ENCODE data around the gene HSBP1L1. TPM values are rescaled to one million over a fixed set of nuclear protein-coding genes. Genes with fewer than 3 reads are reported as not detected.

The HSBP1L1 gene
- total RNA-seq, 2 donors from 2014 or later, result 3.9 to 5.9 TPM

DNA sequence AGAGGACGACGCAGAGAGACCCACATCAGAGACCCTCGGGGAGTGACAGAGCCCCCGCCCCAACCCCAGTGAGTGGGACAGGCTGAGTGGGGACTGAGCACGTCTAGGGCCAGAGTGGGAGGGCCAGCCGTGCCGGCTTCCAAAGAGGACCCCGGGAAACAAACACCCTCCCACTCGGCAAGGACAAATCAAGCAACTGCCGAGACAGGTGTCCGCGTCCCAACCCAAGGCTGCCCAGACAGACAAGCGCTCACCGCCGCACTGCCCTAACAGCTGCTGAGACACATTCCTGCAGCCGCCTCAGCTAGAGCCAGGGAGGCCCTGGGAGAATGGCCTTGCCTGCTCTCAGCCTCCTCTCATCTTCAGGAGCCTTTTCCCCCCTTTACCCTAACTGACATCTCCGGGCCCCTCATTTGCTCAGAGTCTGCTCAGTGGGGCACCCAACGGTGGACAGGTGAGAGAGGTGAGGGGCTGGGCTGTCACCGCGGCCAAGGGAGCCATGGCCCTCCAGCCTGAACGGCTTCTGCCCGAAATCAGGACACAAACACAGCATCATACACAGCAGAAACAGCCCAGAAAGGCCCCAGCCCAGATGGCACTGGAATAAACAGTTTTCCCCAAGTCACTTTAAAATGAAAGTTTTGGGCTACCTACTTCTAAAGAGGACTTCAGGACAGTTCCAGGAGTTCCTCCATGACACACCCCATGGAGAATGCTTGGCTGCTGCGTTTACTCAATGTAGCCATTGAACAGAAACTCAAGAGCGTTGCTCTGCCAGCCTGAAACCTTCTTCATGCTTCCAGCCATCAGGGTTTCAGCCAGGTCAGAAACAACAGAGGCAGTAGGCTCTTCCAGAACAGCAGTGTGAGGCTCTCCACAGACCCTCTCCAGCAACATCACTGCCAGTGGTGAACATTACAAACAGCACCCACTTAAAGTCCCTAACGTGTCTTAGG lies 36.6 kb upstream of the HSBP1L1 start:
- intact Hi-C loops (cut with DNase I), result no loop called here
- DNase-seq (ENCODE audit: low spot score), result peak; percentile 58

DNA sequence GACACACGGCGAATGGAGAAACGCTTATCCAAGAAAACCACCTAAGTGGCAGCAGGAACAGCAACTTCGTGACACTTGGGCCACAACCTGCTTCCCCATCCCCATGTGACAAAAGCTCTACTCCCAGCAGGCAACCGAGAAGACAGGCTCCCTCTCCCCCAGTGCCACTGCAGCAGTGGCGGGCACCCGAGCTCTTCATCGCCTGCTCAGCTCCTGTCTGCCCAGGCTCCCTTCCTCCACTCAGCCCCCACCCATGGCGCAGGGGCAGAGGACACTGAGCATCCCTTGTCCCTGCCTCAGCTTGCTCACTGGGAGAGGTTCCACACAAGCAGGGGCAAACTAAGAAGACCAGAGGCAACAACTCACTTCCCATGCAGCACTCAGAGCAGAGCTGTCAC lies 35.9 kb upstream of the HSBP1L1 start:
- intact Hi-C loops (cut with DNase I), result no loop called here
- peak; percentile 48 for DNase-seq (ENCODE audit: low spot score)

- intact Hi-C loops (cut with DNase I), result no loop called here
- DNase-seq (ENCODE audit: low spot score), result no peak
Observed at GRCh38 chr18:79930020-79930642, 34.3 kb upstream of the HSBP1L1 start.

DNA sequence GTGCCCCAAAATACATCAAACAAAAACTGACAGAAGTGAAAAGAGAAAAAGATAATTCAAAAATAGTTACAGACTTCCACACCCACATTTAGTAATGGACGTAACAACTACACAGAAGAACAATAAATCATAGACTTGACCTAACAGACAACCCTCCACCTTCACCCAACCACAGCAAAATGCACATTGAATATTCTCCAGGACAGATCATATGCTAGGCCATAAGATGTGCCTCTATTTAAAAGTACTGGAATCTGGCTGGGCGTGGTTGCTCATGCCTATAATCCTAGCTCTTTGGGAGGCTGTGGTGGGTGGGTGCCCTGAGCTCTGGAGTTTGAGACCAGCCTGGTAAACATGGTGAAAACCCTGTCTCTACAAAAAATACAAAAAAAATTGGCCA lies 33.0 kb upstream of the HSBP1L1 start:
- DNase-seq (ENCODE audit: low spot score), result no peak
- intact Hi-C loops (cut with DNase I), result no loop called here

DNA sequence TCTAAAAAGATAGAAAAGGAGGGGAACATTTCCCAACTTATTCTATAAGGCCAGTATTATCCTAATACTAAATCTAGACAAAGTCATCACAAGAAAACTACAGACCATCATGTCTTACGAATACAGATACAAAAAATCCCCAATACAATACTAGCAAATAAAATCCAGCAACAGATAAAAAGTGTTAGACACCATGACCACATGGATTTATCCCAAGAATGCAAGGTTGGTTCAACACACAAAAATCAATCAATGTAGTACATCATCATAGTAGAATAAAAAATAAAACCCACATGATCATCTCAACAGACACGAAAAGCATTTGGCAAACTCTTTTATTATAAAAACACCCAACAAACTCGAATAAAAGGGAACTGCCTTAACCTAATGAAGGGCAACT lies 31.5 kb upstream of the HSBP1L1 start:
- DNase-seq (ENCODE audit: low spot score), result no peak
- intact Hi-C loops (cut with DNase I), result no loop called here

GRCh38 chr18:79933765-79934164 lies 30.7 kb upstream of the HSBP1L1 start:
- peak; percentile 62 for DNase-seq (ENCODE audit: low spot score)
- intact Hi-C loops (cut with DNase I), result no loop called here

- DNase-seq (ENCODE audit: low spot score), result peak; percentile 82
- intact Hi-C loops (cut with DNase I), result no loop called here
Observed at GRCh38 chr18:79934311-79935097, 29.9 kb upstream of the HSBP1L1 start.

DNA sequence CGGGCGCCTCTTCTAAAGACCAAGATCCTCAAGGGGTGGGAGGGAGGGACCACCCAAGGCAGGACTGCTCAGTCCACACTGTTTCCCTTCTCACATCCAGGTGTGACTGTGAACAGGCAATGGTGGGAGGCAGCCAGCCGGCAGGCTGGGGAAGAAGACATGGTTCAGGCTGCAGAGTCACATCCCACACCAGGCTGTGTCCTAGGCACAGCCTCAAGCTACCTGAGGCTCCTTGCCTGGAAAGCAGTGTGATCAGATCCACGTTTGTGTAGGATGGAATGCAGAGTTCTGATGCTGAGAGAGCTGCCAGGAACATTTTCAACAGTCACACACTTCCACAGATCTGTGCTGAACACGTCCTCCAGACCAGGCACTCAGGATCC lies 29.4 kb upstream of the HSBP1L1 start:
- intact Hi-C loops (cut with DNase I), result no loop called here
- DNase-seq (ENCODE audit: low spot score), result no peak

DNA sequence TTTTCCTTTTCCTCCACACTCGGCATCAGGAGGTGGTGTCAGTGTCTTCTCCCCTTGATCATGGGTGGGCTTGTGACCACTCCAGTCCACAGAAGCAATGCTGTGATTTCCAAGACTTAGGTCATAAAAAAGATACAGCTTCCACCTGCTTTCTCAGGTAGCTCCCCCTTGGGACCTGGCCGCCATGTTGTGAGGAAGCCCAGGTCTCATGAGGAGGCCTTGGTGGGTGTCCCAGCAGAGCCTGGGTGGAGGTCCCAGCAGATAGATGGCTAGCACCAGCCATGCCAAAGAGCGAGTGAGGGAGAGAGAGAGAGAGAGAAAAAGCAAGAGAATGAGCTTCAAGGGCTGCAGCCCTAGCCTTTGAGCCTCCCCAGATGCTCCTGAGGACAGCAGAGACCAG lies 28.9 kb upstream of the HSBP1L1 start:
- DNase-seq (ENCODE audit: low spot score), result peak; percentile 65

DNA sequence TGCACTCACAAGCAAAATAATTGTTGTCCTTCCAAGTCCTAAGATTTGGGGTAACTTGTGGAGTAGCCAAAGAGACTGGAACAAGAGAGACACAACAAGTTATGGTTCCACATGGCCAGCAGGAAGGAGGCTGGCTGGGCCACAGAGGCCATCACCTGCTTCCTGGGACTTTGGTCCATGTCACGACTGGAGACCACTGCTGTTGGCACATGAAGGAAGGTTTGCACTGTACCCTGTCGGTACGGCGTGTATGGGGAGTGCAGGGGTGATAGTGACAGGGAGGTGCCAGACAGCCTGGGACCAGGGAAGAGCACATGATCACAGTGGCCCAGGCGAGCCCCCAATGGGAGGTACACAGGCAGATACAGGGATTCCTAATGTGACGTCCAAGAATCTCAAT lies 28.5 kb upstream of the HSBP1L1 start:
- intact Hi-C loops (cut with DNase I), result no loop called here
- DNase-seq (ENCODE audit: low spot score), result peak; percentile 35

More for the DNA sequence above, 28.9 kb upstream of the HSBP1L1 start:
- intact Hi-C loops (cut with DNase I), result no loop called here

DNA sequence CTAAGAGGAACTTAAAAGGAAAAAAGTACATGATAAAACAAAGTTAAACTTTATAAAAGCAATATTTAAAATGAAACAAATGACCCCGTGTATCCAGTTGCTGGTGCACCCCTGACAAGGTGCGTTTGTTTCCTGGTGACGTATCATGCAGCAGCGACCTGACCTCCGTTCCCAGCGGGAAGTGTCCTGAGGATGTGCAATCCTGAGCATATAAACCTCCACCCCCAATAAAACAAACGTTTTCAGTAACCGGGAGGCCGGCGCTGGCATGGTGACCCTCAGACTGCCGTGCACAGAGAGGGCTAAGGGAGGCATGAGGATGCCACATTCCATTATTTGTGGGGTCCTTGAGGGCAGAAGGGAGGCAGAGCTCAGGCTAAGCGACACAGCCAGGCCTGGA lies 27.8 kb upstream of the HSBP1L1 start:
- DNase-seq (ENCODE audit: low spot score), result peak; percentile 78
- intact Hi-C loops (cut with DNase I), result no loop called here

DNA sequence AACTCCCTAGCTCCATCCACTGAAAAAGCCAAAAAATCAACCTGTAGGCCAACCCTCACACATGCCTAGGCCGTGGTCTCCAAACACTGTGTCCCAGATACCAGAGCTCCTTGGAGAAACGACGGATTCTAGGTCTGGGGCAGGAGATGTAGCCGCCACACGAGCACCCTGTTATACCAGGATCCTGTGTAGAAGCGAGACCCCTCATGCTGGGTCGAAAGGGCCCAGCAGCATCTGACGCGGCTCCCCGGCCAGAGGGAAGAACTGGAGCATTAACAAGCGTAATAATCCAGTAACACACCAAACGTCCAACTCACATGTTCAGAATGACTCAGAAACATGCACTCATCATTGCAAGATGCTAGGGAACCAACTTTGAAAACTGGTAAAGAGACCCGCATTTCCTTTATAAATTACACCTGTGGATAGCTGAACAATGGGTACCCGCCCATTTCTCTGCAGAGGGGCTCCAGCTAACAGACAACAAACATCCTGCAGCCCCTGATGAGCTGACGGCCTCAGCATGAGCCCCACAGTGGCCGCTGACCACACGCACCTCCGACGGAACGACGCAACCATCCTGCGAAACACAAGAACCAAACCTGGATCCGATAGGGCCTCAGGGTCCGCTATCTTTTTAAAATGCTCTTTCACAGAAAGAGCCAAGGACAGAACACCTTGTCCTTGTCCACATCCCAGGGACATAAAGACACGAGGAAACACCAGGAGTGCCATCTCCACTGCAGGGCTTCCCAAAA lies 27.2 kb upstream of the HSBP1L1 start:
- DNase-seq (ENCODE audit: low spot score), result peak; percentile 44
- intact Hi-C loops (cut with DNase I), result no loop called here

DNA sequence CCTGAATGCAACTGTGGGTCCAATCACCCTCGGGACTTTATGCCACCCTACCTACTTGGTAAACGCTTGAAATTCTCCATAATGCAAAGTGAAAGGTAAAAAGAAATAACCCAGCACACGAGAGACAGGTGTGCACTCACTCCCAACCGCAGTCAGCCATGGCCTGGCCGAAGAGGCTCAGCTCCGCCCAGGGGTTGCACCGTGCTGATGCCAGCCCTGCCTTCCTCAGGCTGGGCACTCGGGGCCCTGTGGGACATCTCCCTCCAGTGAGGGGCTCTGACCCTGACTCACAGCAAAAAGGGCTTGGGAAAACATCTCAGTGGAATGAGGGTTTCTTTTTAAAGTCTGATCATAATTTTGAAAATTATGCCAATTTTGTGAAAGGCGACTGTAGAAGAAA lies 26.2 kb upstream of the HSBP1L1 start:
- intact Hi-C loops (cut with DNase I), result no loop called here
- no peak for DNase-seq (ENCODE audit: low spot score)

DNA sequence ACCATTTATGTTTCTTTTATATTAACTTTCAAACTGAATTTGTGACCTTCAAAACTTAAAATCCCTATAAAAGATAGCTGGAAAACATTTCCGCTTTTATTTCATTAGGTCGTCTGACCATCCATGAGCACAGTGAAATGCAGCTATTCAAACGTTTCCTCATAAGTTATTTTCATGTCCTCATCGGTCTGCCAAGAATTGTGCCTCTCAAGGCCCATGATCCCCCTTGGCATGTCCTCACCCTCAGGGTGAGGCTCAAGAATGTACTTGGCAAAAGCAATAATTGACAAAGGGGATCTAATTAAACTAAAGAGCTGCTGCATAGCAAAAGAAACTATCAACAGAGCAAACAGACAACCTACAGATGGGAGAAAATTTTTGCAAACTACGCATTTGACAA lies 25.3 kb upstream of the HSBP1L1 start:
- no peak for DNase-seq (ENCODE audit: low spot score)
- intact Hi-C loops (cut with DNase I), result no loop called here

DNA sequence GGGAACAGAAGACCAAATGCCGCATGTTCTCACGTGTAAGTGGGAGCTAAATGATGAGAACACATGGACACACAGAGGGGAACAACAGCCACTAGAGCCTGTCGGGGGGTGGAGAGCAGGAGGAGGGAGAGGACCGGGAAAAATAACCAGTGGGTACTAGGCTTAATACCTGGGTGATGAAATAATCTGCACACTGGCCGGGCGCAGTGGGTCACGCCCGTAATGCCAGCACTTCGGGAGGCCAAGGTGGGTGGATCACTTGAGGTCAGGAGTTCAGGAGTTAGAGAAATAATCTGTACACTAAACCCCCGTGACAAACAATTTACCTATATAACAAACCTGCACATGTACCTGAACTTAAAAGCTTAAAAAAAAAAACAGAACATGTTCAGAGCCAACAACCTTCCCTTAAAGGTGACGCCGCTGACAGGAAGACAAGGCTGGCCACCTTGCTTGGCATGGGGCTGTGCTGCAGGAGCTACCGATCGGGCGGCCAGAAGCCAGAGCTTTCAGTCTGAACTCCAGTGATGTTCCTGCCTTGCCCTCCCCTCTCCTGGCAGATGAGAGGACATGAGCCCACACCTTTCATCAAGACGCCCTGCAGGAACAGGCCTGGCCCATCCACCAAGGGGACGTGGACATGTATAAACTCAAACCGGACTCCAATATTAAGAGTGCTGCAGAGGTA lies 24.2 kb upstream of the HSBP1L1 start:
- intact Hi-C loops (cut with DNase I), result no loop called here
- no peak for DNase-seq (ENCODE audit: low spot score)

DNA sequence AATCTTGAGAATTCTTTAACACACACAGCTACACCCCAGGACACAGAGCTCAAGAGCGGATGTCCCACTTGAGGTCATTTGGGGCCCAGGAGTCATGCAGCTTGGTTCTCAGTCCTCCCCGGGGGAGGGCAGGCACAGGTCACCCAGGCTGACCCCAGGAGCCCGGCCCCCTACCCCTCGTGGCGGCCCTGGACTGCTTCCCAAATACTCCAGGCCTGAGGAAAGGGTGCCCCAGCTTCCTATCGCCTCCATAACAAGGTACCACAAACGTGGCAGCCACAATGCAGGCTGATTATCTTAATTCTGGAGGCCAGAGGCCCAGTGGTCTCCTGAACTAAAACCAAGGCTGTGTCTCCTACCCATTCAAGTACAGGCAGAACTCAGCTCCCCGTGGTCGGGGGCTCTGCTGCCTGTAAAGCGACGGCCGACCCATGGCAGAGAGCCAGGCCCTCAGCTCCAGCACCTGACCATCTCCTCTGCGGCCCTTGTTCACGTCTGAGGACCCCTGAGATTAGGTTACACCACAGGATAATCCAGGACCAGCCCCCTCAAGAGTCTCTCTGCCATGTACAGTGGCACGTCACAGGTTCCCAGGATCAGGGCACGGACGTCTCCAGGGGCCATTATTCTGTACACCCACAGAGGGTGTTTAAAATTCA lies 23.5 kb upstream of the HSBP1L1 start:
- intact Hi-C loops (cut with DNase I), result no loop called here
- no peak for DNase-seq (ENCODE audit: low spot score)

DNA sequence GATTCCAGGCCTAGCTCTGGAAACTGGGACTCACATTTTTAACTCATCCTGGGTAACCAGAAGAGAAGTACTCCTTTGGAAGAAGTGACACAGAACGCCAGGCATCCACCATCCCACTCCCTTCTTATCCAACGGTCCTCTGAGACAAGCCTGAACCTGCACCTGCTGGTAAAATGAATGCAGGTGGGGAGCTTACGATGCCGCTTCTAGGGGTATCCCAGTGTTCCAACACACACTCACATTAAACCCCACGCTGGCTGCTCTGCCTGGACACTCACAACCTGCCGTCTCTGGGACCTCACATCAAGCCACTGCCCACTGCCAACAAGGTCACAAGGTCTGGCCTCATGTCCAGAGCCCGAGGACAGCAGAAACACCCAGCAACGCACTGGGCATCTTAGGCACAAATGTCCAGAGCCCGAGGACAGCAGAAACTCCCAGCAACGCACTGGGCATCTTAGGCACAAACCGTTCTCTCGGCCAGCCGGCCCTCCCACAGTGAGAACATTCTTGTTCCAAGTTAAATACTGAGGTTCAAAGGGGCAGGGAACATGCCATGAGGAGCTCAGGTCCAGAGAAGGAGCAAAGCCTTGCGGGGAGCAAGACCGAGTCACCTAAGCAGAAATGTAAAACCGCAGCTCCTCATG lies 22.8 kb upstream of the HSBP1L1 start:
- DNase-seq (ENCODE audit: low spot score), result no peak
- intact Hi-C loops (cut with DNase I), result no loop called here

GRCh38 chr18:79942211-79942610 lies 22.2 kb upstream of the HSBP1L1 start:
- intact Hi-C loops (cut with DNase I), result no loop called here
- no peak for DNase-seq (ENCODE audit: low spot score)
